Transverse colon (tissue), 4 donors: Measurements from ENCODE around the gene ITGA11.

Experiments
- CTCF ChIP-seq, 5 experiments: fragments of 200-600 bp in 3 of 5; fragments of 450-650 bp in 2 of 5; sonication (generic) in 3 of 5; IDR thresholded peaks; 1 replicate in 2 of 5; 2 replicates in 3 of 5; pipeline ENCODE4 v1.5.1; 2016 to 2017; ENCODE audit warnings: antibody characterized with exemption in 5 of 5, inconsistent platforms in 3 of 5, mild to moderate bottlenecking in 2 of 5, moderate library complexity in 1 of 5
- EP300 ChIP-seq: sonication (generic); formaldehyde crosslinking; IDR thresholded peaks from one replicate; pipeline ENCODE4 v1.6.1; 2017; ENCODE audit warnings: antibody characterized with exemption, low read depth
- POLR2A ChIP-seq: fragments of 450-650 bp; IDR thresholded peaks from one replicate; pipeline ENCODE4 v1.6.1; 2016; ENCODE audit warnings: antibody characterized with exemption, mild to moderate bottlenecking, moderate library complexity
- POLR2AphosphoS5 ChIP-seq, 3 donors: sonication (generic); formaldehyde crosslinking; IDR thresholded peaks; one replicate each; pipeline ENCODE4 v1.6.1; 2016; ENCODE audit warnings: antibody characterized with exemption in 3 of 3

DNA sequence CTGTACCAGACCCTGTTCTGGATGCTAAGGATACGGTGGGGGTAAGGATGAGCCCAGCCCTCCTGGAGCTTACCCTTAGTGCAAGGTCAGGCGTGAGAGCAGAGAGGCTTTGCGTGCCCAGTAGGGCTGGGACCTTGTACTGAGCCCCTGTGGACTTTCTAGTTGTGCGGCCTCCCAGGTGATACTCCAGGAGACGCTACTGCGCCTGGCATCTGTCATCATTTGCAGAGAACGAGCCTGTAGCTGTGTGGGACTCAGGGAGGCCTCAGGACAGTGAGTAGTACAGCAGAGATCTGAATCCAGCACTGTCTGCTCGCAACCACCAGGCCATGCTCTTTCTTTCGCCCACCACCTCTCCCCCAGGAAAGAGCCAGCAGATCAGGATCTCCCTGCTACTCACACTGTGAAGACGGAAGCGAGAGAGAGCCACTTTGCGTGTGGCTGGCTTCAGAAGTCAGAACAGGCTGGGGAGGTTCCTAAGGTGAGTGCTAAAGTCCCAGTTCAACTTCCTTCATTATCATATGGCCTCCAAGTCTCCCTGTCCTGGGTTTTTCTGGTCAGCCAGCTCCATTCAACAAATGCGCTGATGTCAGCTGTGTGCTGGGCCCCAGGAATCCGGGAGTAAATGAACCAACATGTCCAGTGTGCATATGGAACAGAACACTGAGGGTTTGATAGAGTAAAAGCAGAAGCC is 38.2 kb upstream of the ITGA11 start:
- TF ChIP-seq CTCF (IDR thresholded peaks at IDR 0.05) (no peak), POLR2A (no peak), EP300 (no peak), POLR2AphosphoS5 (IDR thresholded peaks at IDR 0.05) (no peak)
